Neural cell (in vitro differentiated cells): Measurements from ENCODE around the gene TMTC1.

ENCODE experiments used
- EP300 ChIP-seq: fragments of 450-650 bp; conservative IDR thresholded peaks from 2 replicates; pipeline ENCODE4 v1.6.1; 2014; ENCODE audit warnings: antibody characterized with exemption, mild to moderate bottlenecking, moderate library complexity; ENCODE audit not compliant: poor library complexity, severe bottlenecking
- EZH2 ChIP-seq: fragments of 200-600, 300-800 bp; shearing (Covaris generic), sonication (generic); IDR thresholded peaks from 2 replicates; pipeline ENCODE4 v1.6.1; 2014; ENCODE audit warnings: antibody characterized with exemption, low read length, borderline replicate concordance, mild to moderate bottlenecking; ENCODE audit not compliant: insufficient read depth, poor library complexity, severe bottlenecking
- POLR2AphosphoS5 ChIP-seq: IDR thresholded peaks from 2 replicates; pipeline ENCODE4 v1.6.1; 2012
- RAD21 ChIP-seq: fragments of 450-650 bp; conservative IDR thresholded peaks from 2 replicates; pipeline ENCODE4 v1.6.1; 2014; ENCODE audit warnings: antibody characterized with exemption, mild to moderate bottlenecking, moderate library complexity
- SMC3 ChIP-seq: fragments of 450-650 bp; conservative IDR thresholded peaks from 2 replicates; pipeline ENCODE4 v1.6.1; 2014; ENCODE audit warnings: antibody characterized with exemption, mild to moderate bottlenecking, moderate library complexity; ENCODE audit not compliant: poor library complexity
- TAF1 ChIP-seq: IDR thresholded peaks from 2 replicates; pipeline ENCODE4 v1.6.1; 2012; ENCODE audit warnings: low read depth
- TF ChIP-seq, protein P1 (sequence below): fragments of 450-650 bp; IDR thresholded peaks from 2 replicates; pipeline ENCODE4 v1.5.1; 2014; ENCODE audit warnings: antibody characterized with exemption, mild to moderate bottlenecking, moderate library complexity; ENCODE audit not compliant: poor library complexity, severe bottlenecking
- TF ChIP-seq, protein P2 (sequence below): IDR thresholded peaks from 2 replicates; pipeline ENCODE4 v1.6.1; 2012; ENCODE audit warnings: borderline replicate concordance

DNA sequence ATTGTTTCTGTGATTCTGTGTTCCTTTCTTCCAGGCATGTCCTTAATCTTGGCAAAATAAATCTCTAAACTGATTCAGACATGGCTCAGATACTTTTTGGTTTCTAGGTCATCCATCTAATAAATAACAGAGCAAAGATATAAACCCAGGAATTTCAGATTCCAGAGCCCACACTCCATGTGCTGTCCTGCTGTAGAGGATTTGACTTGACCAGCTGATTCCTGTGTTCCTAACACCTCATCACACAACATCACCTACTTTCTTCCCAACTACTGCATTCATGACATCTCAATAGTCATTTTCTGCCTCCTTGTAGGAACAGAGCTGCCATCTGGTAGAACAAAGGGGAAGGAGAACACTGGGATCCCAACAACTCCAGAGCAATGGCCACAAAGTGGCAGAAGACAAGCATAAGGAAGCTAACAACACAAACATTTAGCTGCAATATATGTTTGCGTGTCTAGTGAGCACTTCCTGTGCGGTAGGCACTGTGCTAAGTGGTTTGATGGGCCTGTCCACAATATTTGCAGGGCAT is 194.4 kb downstream of the TMTC1 start:
- no peak for TF ChIP-seq TAF1
- TF ChIP-seq, protein P1, sequence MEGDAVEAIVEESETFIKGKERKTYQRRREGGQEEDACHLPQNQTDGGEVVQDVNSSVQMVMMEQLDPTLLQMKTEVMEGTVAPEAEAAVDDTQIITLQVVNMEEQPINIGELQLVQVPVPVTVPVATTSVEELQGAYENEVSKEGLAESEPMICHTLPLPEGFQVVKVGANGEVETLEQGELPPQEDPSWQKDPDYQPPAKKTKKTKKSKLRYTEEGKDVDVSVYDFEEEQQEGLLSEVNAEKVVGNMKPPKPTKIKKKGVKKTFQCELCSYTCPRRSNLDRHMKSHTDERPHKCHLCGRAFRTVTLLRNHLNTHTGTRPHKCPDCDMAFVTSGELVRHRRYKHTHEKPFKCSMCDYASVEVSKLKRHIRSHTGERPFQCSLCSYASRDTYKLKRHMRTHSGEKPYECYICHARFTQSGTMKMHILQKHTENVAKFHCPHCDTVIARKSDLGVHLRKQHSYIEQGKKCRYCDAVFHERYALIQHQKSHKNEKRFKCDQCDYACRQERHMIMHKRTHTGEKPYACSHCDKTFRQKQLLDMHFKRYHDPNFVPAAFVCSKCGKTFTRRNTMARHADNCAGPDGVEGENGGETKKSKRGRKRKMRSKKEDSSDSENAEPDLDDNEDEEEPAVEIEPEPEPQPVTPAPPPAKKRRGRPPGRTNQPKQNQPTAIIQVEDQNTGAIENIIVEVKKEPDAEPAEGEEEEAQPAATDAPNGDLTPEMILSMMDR: no peak
- no peak for TF ChIP-seq POLR2AphosphoS5
- TF ChIP-seq EZH2: no peak
- TF ChIP-seq, protein P2, sequence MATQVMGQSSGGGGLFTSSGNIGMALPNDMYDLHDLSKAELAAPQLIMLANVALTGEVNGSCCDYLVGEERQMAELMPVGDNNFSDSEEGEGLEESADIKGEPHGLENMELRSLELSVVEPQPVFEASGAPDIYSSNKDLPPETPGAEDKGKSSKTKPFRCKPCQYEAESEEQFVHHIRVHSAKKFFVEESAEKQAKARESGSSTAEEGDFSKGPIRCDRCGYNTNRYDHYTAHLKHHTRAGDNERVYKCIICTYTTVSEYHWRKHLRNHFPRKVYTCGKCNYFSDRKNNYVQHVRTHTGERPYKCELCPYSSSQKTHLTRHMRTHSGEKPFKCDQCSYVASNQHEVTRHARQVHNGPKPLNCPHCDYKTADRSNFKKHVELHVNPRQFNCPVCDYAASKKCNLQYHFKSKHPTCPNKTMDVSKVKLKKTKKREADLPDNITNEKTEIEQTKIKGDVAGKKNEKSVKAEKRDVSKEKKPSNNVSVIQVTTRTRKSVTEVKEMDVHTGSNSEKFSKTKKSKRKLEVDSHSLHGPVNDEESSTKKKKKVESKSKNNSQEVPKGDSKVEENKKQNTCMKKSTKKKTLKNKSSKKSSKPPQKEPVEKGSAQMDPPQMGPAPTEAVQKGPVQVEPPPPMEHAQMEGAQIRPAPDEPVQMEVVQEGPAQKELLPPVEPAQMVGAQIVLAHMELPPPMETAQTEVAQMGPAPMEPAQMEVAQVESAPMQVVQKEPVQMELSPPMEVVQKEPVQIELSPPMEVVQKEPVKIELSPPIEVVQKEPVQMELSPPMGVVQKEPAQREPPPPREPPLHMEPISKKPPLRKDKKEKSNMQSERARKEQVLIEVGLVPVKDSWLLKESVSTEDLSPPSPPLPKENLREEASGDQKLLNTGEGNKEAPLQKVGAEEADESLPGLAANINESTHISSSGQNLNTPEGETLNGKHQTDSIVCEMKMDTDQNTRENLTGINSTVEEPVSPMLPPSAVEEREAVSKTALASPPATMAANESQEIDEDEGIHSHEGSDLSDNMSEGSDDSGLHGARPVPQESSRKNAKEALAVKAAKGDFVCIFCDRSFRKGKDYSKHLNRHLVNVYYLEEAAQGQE: no peak
- no peak for TF ChIP-seq RAD21
- TF ChIP-seq SMC3: no peak
- TF ChIP-seq EP300: no peak
